Measurements from ENCODE around the gene GNG11. TPM values are rescaled to one million over a fixed set of nuclear protein-coding genes. Genes with fewer than 3 reads are reported as not detected.

GNG11 gene
- total and polyA plus RNA-seq, 2 of the 13 experiments (the other 11 are each of a cell fraction or from before 2014, with no cell fraction given): not detected

GRCh38 chr7:93972029-93972725, 50.6 kb downstream of the GNG11 start (continued):
- TF ChIP-seq ZNF142 (CRISPR knock-in tag; IDR thresholded peaks at IDR 0.05): no peak
- no peak for TF ChIP-seq ZNF567 (CRISPR knock-in tag; IDR thresholded peaks at IDR 0.05; ENCODE audit: borderline replicate concordance)
- no peak for TF ChIP-seq POLR2G (IDR thresholded peaks at IDR 0.05; ENCODE audit: low read depth, low read length)

DNA sequence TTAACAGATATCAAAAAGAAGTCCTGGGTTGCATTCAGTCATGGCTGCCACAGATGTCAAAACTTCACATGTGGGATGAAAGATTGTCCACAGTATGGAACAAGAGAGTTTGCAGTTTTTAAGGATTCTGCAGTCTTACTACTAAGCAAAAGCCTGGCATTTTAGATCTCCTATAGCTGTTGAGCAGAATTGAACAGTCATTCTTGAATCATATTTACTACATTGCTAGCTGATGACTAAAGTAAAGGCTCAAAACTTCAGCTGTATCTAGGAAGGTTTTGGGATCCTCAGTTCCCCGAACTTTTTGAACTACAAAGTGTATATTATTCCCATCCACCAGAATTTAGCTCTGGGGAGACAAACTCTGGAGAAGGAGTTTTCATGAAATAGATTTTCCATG, 51.6 kb downstream of the GNG11 start:
- intact Hi-C loops (cut with micrococcal nuclease; ENCODE audit: unreplicated experiment): no loop called here
- in situ Hi-C loops (cut with HindIII; ENCODE audit: extremely low pct_ligation_motif_present, low pct_unique_long_range_greater_than_20kb): no loop called here
- Histone ChIP-seq H3K36me3 (replicated peaks in 1 of 2; ENCODE audit: control insufficient read depth in 1 of 2, insufficient read depth in 2 of 2, low read length in 2 of 2) (no peaks in the 10 kb centered on the region), H3K9me3 (ENCODE audit: low read length) (no peaks in the 10 kb centered on the region), H4K20me1 (ENCODE audit: insufficient read depth, low read length) (no peaks in the 10 kb centered on the region), H3K27ac (ENCODE audit: extremely low read length, insufficient read depth, low read length) (no peak overlapping the region), H3K4me2 (ENCODE audit: low read depth, low read length) (no peak overlapping the region), H3K27me3 (ENCODE audit: control insufficient read depth in 1 of 2, insufficient read depth in 2 of 2, low read length in 2 of 2) (no peaks in the 10 kb centered on the region), H3K4me1 (ENCODE audit: insufficient read depth, low read length) (no peaks in the 10 kb centered on the region), H3K9ac (ENCODE audit: insufficient read depth, low read depth, low read length) (no peak overlapping the region), H3K79me2 (ENCODE audit: insufficient read depth, low read length) (no peaks in the 10 kb centered on the region), H2AFZ (ENCODE audit: low read length) (no peak overlapping the region), H3K4me3 (replicated peaks in 1 of 3; ENCODE audit: insufficient read depth in 1 of 3, low read depth in 2 of 3, low read length in 3 of 3) (no peak overlapping the region)
- DNase-seq (ENCODE audit: low spot score) (no peak), FAIRE-seq (no peak), ATAC-seq (no peak)
- 11% methylated on average over 1 of the region's 1 CpG for WGBS (ENCODE audit: low lambda C conversion rate)
- TF ChIP-seq GTF3A (CRISPR knock-in tag; conservative IDR thresholded peaks at IDR 0.05): no peak
- TF ChIP-seq SRF (IDR thresholded peaks at IDR 0.05; ENCODE audit: low read depth, low read length): no peak
- no TSS peak for BruUV-seq (replicated peaks)
- POLR2A ChIA-PET: no interaction called here
- CTCF ChIA-PET (ENCODE audit: low intra/inter-chr PET ratio, low total read pairs): no interaction called here
